ENCODE data around the gene LIMK1.

DNA sequence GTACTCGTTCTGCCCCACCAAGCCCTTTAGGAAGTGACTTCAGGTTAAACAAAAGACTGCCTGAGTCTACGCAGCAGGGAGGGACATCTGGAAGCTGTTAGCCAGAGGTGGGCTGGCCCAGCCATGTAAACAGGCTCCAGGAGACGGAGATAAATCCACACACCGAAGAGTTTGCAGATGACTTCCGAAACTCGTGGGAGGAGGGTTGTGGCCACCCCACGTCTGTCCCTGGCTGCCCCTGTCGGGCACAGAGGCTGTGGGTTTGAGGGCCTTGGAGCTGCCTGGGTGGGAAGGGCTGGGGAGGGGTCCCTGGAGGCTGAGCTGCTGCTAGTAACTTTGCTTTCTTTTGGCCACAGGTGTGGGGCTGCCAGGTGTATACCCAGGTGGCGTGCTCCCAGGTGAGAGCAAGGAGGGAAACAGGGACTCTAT lies 40.1 kb upstream of the LIMK1 start:
- TF ChIP-seq, protein P1, sequence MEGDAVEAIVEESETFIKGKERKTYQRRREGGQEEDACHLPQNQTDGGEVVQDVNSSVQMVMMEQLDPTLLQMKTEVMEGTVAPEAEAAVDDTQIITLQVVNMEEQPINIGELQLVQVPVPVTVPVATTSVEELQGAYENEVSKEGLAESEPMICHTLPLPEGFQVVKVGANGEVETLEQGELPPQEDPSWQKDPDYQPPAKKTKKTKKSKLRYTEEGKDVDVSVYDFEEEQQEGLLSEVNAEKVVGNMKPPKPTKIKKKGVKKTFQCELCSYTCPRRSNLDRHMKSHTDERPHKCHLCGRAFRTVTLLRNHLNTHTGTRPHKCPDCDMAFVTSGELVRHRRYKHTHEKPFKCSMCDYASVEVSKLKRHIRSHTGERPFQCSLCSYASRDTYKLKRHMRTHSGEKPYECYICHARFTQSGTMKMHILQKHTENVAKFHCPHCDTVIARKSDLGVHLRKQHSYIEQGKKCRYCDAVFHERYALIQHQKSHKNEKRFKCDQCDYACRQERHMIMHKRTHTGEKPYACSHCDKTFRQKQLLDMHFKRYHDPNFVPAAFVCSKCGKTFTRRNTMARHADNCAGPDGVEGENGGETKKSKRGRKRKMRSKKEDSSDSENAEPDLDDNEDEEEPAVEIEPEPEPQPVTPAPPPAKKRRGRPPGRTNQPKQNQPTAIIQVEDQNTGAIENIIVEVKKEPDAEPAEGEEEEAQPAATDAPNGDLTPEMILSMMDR (IDR thresholded peaks at IDR 0.05; ENCODE audit: poor library complexity) = no peak
- TF ChIP-seq EZH2 (IDR thresholded peaks at IDR 0.05; ENCODE audit: borderline replicate concordance) (no peak), EZH2phosphoT487 (IDR thresholded peaks at IDR 0.05; ENCODE audit: low read depth, severe bottlenecking, unreplicated experiment) (no peak)
